Stimulated activated CD4-positive, alpha-beta T cell treated with anti-CD3 and anti-CD28 coated beads, Interleukin-15, amount 100 ng/mL, for 48 hours (primary cell): ENCODE data around the gene FRY.

Experiments used
- DNase-seq, 2 donors: peaks; one replicate each; pipeline ENCODE4 v3.0.0-alpha.2; 2020; ENCODE audit warnings: low read depth in 2 of 2

Gene FRY

GRCh38 chr13:32214071-32214470 is 182.5 kb downstream of the FRY start:
- DNase-seq: no peak

- DNase-seq: no peak
These were observed 184.7 kb downstream of the FRY start for GRCh38 chr13:32216281-32216680.

DNA sequence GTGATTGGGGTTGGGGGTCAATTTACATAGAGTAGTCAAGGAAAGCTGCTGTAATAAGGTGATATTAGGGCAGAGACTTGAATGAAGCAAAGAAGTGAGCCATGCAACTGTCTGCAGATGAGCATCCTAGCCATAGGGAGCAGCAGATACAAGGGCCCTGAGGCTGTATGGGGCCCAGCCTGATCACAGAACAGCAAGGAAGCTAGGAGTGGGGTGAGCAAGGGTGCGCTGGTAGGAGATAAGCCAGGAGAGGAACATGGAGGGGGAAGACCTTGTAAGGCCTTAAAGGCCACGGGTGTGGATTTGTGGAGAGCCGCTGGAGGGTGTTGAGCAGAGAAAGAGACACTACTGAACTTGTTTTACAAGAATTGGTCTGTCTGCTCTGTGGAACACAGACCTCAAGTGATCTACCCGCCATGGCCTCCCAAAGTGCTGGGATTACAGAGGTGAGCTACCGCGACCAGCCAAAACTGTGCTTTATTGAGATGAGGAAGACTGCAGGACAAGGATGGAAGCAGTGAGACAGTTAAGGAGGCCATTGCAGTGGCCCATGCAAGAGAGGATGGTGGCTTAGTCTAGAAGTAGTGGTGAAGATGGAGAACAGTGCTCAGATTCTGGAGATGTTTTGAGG is 190.6 kb downstream of the FRY start:
- no peak for DNase-seq

GRCh38 chr13:32224916-32225315 is 193.3 kb downstream of the FRY start:
- DNase-seq: no peak

GRCh38 chr13:32225481-32225931 is 193.9 kb downstream of the FRY start:
- no peak for DNase-seq

GRCh38 chr13:32228330-32229041 is 196.9 kb downstream of the FRY start:
- DNase-seq: no peak

DNA sequence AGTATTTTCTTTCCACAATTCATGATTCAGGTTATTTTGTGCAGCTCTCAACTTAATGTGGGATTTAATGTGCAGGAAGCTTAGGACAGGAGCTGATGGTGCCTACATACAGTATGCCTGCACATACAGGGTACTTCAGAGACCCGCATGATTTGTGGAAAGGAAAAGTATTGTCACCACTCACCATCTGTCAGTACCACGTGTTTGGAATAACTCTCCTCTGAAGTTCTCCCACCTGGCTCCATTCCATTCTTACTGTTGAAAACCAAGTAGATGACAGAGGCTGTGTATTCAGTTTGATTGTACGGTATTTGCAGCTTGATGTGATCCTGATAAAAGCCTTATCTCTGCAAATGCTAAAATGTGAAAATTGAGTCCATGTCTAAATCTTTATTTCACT is 197.9 kb downstream of the FRY start:
- DNase-seq: no peak

- DNase-seq: no peak
These were observed 200.7 kb downstream of the FRY start for GRCh38 chr13:32232263-32232662.

DNA sequence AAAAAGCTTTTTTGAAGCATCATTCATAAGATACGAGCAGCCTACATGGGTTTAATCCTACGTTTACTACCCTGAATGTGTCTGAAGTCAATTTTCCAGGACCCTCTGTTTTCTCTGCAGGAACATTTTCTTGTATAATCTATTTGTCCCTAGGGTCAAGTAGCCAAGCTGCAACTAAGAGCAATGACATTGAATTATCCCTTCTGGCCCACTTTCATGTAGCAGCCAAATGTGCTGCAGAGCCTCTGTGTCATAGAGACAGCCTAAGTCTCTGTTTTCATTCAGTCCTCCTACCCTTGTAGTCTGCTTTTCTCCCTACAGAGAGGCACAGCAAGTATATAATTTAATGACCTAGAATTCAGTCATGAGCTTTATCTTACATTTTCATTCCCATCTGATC is 201.5 kb downstream of the FRY start:
- no peak for DNase-seq

GRCh38 chr13:32234914-32235313 is 203.3 kb downstream of the FRY start:
- DNase-seq: no peak

DNA sequence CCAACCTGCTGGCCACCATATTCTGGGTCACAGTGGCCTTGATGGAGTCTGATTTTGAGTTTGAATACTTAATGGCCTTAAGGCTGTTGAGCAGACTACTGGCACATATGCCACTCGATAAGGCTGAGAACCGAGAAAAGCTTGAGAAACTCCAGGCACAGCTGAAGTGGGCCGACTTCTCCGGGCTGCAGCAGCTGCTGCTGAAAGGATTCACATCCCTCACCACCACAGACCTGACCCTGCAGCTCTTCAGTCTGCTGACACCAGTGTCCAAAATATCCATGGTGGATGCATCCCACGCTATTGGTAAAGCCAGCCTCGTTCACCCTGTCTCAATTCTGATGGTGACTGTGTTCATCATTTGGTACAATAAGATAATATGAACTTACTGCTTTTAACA is 206.1 kb downstream of the FRY start:
- no peak for DNase-seq

DNA sequence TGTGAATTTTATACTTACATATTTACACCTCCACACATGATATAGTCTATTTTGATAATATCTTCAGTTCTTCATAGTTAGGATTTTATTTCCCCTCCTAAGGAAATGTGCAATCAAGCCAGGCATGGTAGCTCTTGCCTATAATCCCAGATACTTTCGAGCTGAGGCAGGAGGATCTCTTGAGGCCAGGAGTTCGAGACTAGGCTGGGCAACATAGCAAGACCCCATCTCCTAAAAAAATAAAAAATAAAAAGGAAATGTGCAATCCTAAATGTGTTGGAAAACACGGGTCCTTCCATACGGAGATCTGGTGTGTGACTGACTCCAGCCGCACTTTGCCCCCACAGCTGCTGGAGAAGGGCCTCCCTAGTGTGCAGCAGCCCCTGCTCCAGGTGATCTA is 212.1 kb downstream of the FRY start:
- no peak for DNase-seq

DNA sequence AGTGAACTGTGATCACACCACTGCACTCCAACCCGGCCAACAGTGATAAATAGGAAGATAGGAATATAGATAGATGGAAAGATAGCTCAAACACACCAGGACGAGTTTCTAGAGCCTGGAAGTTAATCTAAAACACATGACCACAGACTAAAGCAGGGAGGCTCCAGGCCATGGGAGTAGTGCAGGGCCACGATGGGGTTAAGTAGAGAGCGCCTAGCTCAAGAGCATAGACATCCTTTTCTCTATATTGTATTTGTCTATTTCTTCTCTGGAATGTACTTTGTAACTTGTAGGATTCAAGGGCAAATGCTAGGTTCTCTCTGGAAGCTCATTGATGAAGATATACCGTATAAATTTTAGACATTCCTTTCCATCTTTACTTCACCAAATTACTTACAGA is 214.0 kb downstream of the FRY start:
- no peak for DNase-seq

DNA sequence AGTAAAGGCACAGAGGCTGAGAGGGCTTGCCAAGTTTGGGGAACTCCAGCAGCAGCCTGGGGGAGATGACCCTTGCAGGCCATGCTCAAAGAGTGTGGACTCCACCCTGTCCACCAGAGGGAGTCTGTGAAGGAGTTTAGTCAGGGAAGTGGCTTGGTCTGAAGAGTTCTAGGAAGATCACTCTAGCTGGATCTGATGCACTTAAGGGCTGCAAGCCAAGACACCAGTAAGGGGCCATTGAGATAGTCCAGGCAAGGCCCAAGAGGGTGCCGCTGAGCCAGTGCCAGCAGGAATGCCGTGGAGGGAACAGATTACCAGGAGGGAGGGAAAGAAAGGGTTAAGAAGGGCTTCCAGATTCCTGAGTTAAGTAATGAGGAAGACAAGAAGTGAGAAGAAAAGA is 214.9 kb downstream of the FRY start:
- peak; percentile 23 to 41 for DNase-seq

DNA sequence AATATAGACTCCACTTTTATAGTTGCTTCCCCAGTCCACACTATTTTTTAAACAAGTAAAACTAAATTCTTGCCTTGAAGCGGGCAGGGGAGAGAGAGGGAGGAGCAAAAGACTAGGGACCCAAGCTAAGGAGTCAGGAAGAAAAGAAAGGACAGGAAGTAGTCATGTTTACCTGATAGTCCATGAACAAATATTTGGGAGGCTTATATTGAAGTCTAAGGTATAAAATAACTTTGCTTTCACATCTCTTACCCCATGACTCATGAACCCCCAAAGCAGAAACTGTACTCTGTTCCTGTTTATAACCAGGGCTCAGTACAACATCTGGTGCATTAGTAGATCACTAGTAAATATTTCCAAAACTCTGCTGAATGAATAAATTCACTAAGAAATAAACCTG is 216.3 kb downstream of the FRY start:
- no peak for DNase-seq

DNA sequence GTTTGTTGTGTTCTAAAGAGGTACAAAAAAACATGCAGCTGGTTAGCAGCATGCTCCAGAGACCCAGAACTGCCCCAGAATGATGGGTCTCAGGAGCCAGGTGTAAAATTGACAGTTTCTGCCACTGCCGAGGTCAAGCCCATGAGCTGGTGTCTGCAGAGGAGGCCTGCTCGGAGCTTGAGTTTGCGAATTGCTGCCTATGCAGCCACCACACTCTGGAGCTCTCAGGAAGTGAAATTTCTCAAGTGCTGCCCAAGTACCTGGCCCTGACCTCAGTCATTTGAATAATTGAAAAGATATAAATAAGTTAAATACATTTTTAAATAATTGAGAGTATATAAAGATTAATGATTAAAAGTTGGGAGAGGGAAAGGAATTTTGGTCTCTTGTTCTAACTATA is 217.2 kb downstream of the FRY start:
- no peak for DNase-seq

DNA sequence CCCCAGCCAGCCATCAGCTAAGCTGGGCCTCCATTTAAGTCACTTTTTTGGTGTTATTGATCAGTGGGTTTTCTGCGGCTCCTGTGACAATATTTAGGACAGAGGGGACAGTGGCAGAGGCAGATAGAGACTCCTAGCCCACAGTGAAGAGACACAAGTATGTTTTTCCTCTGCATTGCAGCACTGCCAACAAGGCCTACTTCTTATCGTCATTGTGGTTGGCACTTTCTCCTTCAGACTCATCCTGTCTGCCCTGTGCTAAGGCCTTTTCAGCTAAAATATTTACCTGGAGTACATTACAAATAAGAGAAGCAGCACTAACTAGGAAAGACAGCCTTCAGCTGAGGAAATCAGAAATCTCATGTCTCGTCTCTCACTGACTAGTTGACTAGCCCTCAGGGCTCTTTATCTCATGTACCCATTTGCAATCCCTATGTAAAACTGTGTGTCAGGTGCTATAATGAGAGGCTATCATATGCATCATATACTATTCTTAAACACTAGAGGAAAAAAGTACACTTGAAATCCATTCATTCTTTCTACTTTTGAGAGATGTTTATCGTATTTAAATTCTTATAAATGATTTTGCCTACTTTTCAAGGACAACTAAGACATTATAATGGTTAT is 221.4 kb downstream of the FRY start:
- DNase-seq: no peak

DNA sequence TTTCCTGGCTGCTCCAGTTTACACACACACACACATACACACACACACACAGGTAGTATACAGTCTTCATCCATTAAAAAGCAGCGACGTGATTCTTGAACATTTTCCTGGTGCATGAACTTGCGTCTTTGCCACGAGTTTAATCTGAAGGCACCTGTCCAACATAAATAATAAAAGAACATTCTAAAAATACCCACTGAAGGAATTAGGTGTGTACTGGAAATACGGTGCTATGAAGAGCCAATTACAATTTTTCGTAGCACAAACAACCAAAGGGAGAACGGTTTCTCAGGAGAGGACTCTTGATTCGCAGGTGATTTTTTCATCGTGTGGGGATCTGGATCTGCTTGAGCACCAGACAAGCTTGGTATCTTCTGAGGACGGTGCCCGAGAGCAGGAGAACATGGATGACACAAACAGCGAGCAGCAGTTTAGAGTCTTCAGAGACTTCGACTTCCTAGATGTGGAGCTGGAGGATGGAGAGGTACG is 222.4 kb downstream of the FRY start:
- no peak for DNase-seq

DNA sequence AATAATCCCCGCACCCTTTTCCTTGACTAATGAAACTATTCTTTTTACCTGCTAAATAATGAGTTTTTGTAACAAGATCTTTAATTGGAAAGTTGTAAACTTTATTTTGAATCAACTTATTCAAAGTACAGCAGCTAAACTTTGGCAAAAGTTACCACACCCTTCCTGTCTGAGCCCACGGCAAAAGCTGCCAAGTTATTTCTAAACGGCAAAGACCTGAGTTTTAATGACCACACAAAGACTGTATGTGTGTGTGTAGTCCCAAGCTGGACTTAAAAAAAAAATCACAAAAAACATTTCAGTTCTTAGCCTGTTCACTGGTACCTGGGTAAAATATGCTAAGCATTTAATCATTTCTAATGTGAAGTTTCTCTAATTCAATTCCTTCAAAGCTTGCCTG is 222.8 kb downstream of the FRY start:
- no peak for DNase-seq

- no peak for DNase-seq
These were observed 223.5 kb downstream of the FRY start for GRCh38 chr13:32254916-32255723.

GRCh38 chr13:32255724-32256109 is 224.1 kb downstream of the FRY start:
- no peak for DNase-seq

DNA sequence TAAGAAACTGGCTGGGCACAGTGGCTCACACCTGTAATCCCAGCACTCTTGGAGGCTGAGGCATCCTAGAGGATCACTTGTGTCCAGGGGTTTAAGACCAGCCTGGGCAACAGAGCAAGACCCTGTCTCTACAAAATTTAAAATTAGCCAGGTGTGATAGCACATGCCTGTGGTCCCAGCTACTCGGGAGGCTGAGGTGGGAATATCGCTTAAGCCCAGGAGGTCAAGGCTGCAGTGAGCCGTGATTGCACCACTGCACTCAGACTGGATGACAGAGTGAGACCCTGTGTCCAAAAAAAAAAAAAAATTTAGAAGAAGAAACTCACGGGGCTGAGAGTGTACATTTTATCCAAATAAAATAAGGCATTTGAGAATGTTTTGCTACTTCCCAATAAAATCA is 224.7 kb downstream of the FRY start:
- no peak for DNase-seq
